ENCODE results near the gene ADPRH.

ADPRH gene

DNA sequence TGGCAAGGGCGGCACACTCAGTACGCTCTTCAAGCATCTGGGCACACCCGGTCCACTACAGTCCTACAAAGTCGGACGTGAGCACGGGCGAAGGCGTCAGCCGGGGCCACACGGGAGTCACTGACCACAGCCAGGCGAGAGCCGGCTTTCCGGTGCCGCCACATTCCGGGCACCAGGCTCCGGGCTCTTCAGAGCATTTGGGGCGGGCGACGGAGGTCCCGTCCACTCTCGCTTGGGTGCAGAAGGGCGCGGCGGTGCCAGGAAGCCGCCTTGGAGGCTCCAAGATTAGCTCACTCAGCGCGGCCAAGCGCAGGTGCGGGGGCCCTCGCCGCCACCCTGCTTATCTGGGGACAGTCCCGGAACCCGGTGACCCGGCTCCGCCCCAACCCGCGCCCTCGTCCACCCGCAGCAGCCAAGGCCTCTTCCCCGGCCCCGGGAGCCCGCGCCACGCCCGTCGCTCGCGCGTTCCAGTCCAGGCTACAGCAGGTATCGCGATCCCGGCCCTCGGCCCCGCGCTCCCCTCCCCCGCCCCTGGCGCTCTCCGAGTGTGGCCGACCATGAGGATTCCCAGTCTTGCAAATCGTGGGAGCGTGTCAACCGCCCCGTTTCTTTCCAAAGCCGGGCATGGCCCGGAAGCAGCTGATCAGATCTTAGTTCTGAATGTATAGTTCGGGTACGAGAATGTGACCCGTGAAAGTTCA lies at the start of gene ADPRH:
TSS of gene ADPRH (plus strand) at position 127 of the 701 bp plus-strand sequence. CDS start 2,678 bp downstream, outside the sequence.
- Mint-ChIP-seq H3K27ac (peak within 1 kb of the TSS; percentile 99), H3K4me1 (ENCODE audit: low read depth) (peaks cover 45% of the 10 kb centered on the region), H3K9me3 (no peaks in the 10 kb centered on the region), H3K4me3 (peak within 1 kb of the TSS; percentile 82), H3K27me3 (no peaks in the 10 kb centered on the region), H3K36me3 (ENCODE audit: low read depth) (peaks cover 10% of the 10 kb centered on the region)
- intact Hi-C loops (cut with micrococcal nuclease) = loop anchor here (1.0 kb wide), 1 partner anchor 9 kb away; no protein-coding TSS in a partner anchor

DNA sequence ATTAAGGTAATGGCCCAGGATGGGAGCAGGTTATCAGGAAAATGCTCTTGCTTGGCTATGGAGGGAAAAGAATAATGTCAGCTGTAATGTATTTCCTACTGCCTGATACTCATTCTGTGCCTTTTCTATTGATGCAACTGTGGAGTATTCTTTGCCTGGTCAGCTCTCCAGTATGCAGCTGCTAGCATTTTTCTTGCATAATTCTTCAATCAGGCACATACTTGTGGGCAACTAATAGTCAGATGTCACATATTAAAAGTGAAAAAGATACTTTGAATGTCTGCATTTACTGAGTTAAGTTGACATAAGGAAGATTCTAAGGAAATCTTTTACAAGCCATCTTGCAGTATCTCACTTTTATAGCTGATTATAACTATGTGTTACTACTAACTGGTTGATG lies 49.4 kb upstream of the ADPRH start:
- intact Hi-C loops (cut with micrococcal nuclease) = loop anchor here (10.0 kb wide), 1 partner anchor 145 kb away; the partner anchor contains the start of gene COX17
- H3K4me3 Mint-ChIP-seq = no peak overlapping the region
- H3K27me3 Mint-ChIP-seq = no peaks in the 10 kb centered on the region
- no peak overlapping the region for H3K27ac Mint-ChIP-seq
- peaks cover 6% of the 10 kb centered on the region for H3K4me1 Mint-ChIP-seq (ENCODE audit: low read depth)
- no peaks in the 10 kb centered on the region for H3K9me3 Mint-ChIP-seq
- peaks cover 90% of the 10 kb centered on the region for H3K36me3 Mint-ChIP-seq (ENCODE audit: low read depth)

DNA sequence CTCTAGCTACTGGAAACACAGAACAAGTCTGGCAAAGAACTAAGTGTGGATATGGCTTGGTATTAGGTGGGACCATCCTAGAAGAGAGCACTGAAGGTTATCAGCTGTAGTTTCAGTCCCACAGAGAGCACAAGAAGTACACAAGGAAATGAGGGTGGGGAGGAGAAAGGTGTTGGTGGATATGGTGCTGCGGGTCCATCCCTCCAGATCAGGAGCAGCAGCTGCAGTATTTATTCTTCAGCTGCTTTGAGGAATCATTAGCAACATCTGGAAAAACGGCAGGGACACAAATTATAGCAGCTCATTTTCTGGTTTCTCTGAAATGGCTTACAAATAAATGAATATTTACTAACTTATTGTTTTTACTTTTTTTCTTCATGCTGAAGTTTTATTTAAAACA lies 48.8 kb upstream of the ADPRH start:
- H3K27me3 Mint-ChIP-seq = no peaks in the 10 kb centered on the region
- no peak overlapping the region for H3K27ac Mint-ChIP-seq
- peaks cover 6% of the 10 kb centered on the region for H3K4me1 Mint-ChIP-seq (ENCODE audit: low read depth)
- peaks cover 92% of the 10 kb centered on the region for H3K36me3 Mint-ChIP-seq (ENCODE audit: low read depth)
- H3K9me3 Mint-ChIP-seq = no peaks in the 10 kb centered on the region
- intact Hi-C loops (cut with micrococcal nuclease) = no loop called here
- no peak overlapping the region for H3K4me3 Mint-ChIP-seq

DNA sequence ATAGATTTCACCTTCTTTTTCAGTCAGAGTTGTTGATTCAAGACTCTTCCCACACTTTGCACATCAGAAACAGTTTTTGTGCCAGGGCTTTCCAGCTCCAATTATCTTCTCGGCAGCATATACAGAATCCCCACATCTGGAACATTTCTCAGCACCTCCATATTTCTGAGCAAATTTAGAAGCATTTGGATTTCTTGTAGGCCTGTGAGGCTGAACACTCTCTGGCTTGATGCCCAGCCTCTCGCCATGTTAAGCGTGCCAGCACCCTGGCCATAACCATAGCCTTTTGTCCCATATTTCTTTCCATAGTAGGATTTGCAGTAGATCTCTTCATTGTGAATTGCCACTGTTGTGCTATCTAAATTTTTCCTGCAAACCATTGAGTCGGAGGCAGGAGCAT lies 48.1 kb upstream of the ADPRH start:
- peaks cover 4% of the 10 kb centered on the region for H3K4me1 Mint-ChIP-seq (ENCODE audit: low read depth)
- intact Hi-C loops (cut with micrococcal nuclease) = no loop called here
- H3K27me3 Mint-ChIP-seq = no peaks in the 10 kb centered on the region
- no peak overlapping the region for H3K4me3 Mint-ChIP-seq
- H3K27ac Mint-ChIP-seq = no peak overlapping the region
- H3K36me3 Mint-ChIP-seq (ENCODE audit: low read depth) = peaks cover 85% of the 10 kb centered on the region
- H3K9me3 Mint-ChIP-seq = no peaks in the 10 kb centered on the region

DNA sequence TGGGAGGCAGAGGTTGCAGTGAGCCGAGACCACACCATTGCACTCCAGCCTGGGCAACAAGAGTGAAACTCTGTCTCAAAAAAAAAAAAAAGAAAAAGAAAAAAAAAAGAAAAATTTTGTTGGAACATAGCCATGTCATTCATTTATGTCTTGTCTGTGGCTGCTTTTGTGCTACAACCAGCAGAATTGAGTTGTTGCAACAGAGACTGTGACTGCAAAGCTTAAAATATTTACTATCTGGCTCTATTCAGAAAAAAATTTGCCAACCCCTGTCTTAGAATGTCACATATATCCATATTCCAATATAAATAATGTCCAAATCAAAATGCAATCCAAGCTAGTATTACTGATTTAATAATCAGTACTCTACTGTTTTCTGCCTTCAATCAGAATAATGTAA lies 45.0 kb upstream of the ADPRH start:
- H3K9me3 Mint-ChIP-seq = no peaks in the 10 kb centered on the region
- intact Hi-C loops (cut with micrococcal nuclease) = no loop called here
- H3K4me3 Mint-ChIP-seq = no peak overlapping the region
- no peaks in the 10 kb centered on the region for H3K4me1 Mint-ChIP-seq (ENCODE audit: low read depth)
- H3K27me3 Mint-ChIP-seq = no peaks in the 10 kb centered on the region
- H3K27ac Mint-ChIP-seq = no peak overlapping the region
- H3K36me3 Mint-ChIP-seq (ENCODE audit: low read depth) = peaks cover 79% of the 10 kb centered on the region

DNA sequence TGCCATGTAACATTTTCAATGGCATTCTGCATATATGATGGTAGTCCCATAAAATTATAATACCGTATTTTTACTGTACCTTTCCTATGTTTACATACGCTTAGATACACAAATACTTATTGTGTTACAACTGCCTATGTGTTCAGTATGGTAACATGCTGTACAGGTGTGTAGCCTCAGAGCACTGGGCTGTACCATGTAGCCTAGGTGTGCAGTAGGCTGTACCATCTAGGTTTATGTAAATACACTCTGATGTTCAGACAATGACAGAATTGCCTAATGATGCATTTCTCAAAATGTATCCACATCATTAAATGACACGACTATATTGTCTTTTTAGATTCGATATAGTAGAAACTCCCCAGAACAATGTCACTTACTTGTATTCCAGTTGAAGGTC lies 42.5 kb upstream of the ADPRH start:
- H3K27ac Mint-ChIP-seq = no peak overlapping the region
- H3K4me1 Mint-ChIP-seq (ENCODE audit: low read depth) = peaks cover 3% of the 10 kb centered on the region
- no peak overlapping the region for H3K4me3 Mint-ChIP-seq
- intact Hi-C loops (cut with micrococcal nuclease) = no loop called here
- H3K36me3 Mint-ChIP-seq (ENCODE audit: low read depth) = peaks cover 68% of the 10 kb centered on the region
- H3K9me3 Mint-ChIP-seq = no peaks in the 10 kb centered on the region
- no peaks in the 10 kb centered on the region for H3K27me3 Mint-ChIP-seq

DNA sequence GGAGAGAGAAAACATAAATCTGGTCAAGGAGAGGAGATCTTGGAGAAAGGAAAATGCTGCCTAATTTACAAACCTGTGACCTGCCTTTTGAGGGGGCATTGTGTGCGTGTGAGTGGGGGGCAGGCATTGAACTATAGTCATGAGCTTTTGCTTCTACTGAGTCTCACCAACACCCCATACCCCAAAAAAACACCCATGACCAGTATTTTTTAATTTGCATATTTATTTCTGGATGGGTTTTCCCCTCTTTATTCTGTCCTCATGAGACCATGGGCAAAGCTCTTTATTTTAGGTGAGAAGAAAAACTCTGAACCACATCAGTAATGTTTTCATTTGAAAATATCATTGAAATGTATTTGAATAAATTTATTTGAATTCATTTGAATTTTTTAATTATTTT lies 40.5 kb upstream of the ADPRH start:
- Mint-ChIP-seq H3K36me3 (ENCODE audit: low read depth) (peaks cover 64% of the 10 kb centered on the region), H3K27me3 (peaks cover 2% of the 10 kb centered on the region), H3K9me3 (no peaks in the 10 kb centered on the region), H3K4me3 (no peak overlapping the region), H3K27ac (no peak overlapping the region), H3K4me1 (ENCODE audit: low read depth) (peaks cover 9% of the 10 kb centered on the region)
- intact Hi-C loops (cut with micrococcal nuclease) = no loop called here

DNA sequence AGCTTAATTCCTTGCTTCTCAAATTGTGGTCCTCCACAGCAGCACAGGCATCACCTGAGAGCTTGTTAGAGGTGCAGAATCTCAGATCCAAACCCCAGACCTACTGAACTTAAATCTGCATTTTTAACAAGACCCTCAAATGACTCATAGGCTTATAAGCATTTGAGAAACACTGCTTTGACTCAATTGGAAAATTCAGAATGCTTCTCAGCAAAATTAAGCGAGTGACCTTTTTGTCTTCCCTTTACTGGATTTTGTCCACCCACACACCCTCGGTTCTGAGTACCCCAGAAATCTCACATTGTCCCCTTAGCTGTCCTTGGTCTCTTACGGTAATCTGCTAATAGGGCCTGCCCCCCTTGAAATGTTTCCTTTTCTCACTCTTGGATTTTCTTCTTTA lies 37.7 kb upstream of the ADPRH start:
- no peaks in the 10 kb centered on the region for H3K9me3 Mint-ChIP-seq
- H3K27ac Mint-ChIP-seq = no peak overlapping the region
- peaks cover 19% of the 10 kb centered on the region for H3K4me1 Mint-ChIP-seq (ENCODE audit: low read depth)
- no peak overlapping the region for H3K4me3 Mint-ChIP-seq
- H3K36me3 Mint-ChIP-seq (ENCODE audit: low read depth) = peaks cover 65% of the 10 kb centered on the region
- peaks cover 2% of the 10 kb centered on the region for H3K27me3 Mint-ChIP-seq
- intact Hi-C loops (cut with micrococcal nuclease) = no loop called here

DNA sequence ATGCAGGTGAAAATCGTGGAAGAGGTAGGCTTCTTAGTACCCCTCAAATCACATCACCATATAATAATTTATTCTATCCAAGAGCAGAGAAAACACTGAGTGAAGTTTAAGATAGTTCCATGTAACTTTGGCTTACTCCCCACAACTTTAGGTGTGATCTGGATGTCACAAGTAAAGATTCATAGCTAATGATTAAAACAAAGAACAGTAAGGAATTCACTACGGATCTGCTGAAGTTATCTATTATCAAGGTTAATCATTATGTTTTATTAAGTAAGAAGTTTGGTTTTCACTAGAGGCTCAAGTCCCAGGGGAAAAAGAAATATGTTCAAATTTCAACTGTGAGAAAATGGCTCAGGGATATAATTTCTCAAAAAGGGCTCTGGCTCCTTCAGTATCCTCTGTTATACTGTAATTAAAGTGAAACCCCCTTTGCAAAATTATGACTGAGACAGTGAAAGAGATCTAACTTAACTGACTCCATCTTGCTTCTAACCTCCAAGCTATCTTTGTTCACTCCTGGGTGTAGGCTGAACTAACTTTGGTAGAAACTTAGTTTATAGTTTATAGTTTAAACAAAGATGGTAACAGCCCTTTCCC lies 37.0 kb upstream of the ADPRH start:
- intact Hi-C loops (cut with micrococcal nuclease) = no loop called here
- Mint-ChIP-seq H3K9me3 (no peaks in the 10 kb centered on the region), H3K4me3 (no peak overlapping the region), H3K36me3 (ENCODE audit: low read depth) (peaks cover 59% of the 10 kb centered on the region), H3K27ac (no peak overlapping the region), H3K27me3 (peaks cover 2% of the 10 kb centered on the region), H3K4me1 (ENCODE audit: low read depth) (peaks cover 26% of the 10 kb centered on the region)

DNA sequence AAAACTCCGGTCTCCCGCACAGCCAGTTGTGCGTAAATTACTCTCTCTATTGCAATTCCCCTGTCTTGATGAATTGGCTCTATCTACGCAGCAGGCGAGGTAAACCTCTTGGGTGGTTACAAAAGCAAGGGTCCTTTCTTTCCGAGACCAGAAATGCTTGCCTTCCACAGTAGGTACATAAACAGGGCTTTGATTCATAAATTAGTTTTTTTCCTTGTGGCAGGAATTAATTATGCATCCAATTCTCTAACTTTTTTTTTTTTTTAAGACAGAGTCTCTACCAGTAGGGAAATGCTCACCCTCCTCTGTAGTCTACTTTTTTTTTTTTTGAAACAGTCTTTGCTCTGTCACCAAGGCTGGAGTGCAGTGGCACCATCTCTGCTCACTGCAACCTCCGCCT lies 36.1 kb upstream of the ADPRH start:
- no peak overlapping the region for H3K27ac Mint-ChIP-seq
- peaks cover 60% of the 10 kb centered on the region for H3K36me3 Mint-ChIP-seq (ENCODE audit: low read depth)
- H3K27me3 Mint-ChIP-seq = peaks cover 2% of the 10 kb centered on the region
- intact Hi-C loops (cut with micrococcal nuclease) = no loop called here
- H3K9me3 Mint-ChIP-seq = no peaks in the 10 kb centered on the region
- peaks cover 35% of the 10 kb centered on the region for H3K4me1 Mint-ChIP-seq (ENCODE audit: low read depth)
- H3K4me3 Mint-ChIP-seq = no peak overlapping the region

DNA sequence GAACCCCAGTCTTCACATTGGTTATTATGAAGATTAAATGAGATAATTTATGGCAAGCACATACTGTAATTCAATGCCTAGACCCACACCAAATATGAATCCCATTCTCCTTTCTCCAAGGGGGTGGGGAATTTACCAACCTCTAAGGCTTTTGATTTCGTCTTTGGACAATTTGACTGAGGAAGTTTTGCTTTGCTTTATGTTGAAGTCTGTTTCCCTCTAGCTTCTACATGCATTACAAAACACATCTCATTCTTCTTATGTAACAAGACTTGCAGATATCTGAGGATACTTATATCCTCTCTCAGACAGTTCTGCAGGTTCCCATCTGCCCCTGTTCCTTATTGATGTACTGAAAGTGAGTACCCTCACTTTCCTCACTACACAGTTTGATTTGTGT lies 32.1 kb upstream of the ADPRH start:
- Mint-ChIP-seq H3K9me3 (no peaks in the 10 kb centered on the region), H3K36me3 (ENCODE audit: low read depth) (peaks cover 67% of the 10 kb centered on the region), H3K4me1 (ENCODE audit: low read depth) (peaks cover 63% of the 10 kb centered on the region), H3K4me3 (no peak overlapping the region), H3K27me3 (peaks cover 2% of the 10 kb centered on the region), H3K27ac (peak overlapping the region; percentile 46)
- intact Hi-C loops (cut with micrococcal nuclease) = no loop called here

DNA sequence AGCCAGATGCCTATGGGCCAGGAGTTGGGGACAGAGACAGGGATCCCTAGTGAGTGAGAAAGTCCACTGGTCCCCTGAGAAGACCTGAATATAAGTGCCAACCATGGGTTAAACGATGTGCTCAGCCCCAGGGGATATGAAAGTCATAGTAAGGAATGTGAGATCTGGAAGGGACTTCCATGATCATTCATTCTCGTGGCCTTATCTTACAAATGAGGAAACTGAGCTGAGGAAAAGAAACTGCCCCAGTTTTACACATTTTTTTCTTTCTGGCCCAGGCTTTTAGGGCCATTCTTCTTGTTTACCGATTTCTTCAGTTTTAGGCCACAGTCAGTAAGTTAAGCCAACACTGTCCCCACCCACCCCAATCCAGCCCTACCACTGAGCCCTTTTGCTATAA lies 31.0 kb upstream of the ADPRH start:
- H3K27ac Mint-ChIP-seq = peak overlapping the region; percentile 46
- no peaks in the 10 kb centered on the region for H3K9me3 Mint-ChIP-seq
- H3K4me1 Mint-ChIP-seq (ENCODE audit: low read depth) = peaks cover 58% of the 10 kb centered on the region
- H3K27me3 Mint-ChIP-seq = no peaks in the 10 kb centered on the region
- H3K36me3 Mint-ChIP-seq (ENCODE audit: low read depth) = peaks cover 71% of the 10 kb centered on the region
- intact Hi-C loops (cut with micrococcal nuclease) = no loop called here
- H3K4me3 Mint-ChIP-seq = no peak overlapping the region

DNA sequence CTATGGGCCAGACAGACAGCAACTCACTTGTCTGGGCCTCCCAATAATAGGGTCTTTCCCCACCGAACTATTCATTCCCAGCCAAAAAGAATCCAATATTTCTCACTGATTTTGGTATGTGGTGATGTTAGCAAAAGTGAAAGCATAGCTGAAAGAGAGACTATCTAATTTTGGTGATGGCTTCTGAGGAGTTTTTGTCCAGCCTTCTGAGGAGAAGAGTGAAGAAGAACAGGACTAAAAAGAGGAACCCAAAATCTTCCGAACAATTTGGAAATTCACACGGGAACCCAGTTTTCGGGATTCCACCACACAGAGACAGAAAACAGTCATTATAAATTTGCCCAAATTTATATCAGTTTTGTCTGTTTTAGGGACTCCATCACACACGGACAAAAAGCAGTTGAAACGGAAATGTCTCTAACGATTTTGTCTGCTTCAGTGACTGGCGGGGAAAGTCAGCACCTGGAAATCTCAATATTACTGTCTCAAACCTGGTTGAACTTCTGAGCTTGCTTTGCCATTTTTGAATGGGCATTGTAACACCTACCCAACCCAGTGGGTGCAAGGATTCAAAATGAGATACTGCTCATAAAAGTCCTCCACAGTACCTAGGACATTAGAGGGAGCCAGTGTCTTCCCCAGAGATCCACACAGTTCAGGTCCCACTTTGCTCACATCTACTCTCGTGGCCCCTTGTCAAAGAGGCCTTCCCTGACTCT lies 28.9 kb upstream of the ADPRH start:
- Mint-ChIP-seq H3K36me3 (ENCODE audit: low read depth) (peaks cover 64% of the 10 kb centered on the region), H3K4me3 (no peak overlapping the region), H3K9me3 (no peaks in the 10 kb centered on the region), H3K27ac (no peak overlapping the region), H3K4me1 (ENCODE audit: low read depth) (peaks cover 77% of the 10 kb centered on the region), H3K27me3 (no peaks in the 10 kb centered on the region)
- intact Hi-C loops (cut with micrococcal nuclease) = no loop called here

DNA sequence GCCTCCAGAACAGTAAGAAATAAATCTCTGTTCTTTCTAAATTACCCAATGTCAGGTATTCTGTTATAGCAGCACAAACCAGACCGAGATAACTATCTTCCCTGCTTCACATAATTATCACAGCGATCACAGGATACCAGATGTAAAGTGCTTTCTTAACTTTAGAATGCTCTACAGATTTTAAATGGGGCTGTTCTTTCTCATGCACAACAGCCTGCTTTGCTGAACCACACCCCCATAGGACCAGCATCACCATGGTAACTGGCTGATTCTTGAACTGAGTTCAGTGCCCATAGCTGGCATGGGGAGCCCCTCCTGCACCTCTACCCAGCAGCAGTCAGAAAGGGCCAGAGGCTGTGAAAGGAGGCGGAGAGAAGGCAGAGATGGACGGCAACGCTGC lies 27.7 kb upstream of the ADPRH start:
- Mint-ChIP-seq H3K4me3 (no peak overlapping the region), H3K9me3 (no peaks in the 10 kb centered on the region), H3K36me3 (ENCODE audit: low read depth) (peaks cover 75% of the 10 kb centered on the region), H3K27me3 (no peaks in the 10 kb centered on the region), H3K4me1 (ENCODE audit: low read depth) (peaks cover 79% of the 10 kb centered on the region), H3K27ac (peak overlapping the region; percentile 15)
- intact Hi-C loops (cut with micrococcal nuclease) = no loop called here
